GM12801 (cell line): ENCODE measurements around the gene RNLS.

Source experiments
- CTCF ChIP-seq: IDR thresholded peaks from one replicate; pipeline ENCODE4 v1.5.1; 2011; ENCODE audit warnings: control low read depth; ENCODE audit not compliant: insufficient read length; ENCODE audit errors: extremely low read depth

RNLS gene

DNA sequence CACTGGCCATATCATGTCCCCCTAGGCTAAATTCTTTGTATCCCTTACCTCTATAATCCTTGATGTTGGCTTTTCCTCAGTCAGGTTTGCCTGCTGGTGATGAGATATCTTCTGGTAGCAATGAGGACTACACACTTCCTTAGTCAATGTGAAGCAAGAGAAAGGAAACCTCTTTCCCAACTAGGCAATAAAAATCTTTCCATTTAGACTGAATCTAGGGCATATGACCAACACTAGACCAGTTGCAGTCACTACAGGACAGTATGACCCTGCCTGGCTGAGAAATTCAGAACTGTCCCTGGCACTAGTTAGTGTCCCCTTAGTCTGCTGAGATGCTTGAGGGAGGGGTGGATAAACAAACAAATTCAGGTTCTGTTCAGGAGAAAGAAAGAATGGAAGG, 142.6 kb downstream of the RNLS start:
- no peak for TF ChIP-seq CTCF

DNA sequence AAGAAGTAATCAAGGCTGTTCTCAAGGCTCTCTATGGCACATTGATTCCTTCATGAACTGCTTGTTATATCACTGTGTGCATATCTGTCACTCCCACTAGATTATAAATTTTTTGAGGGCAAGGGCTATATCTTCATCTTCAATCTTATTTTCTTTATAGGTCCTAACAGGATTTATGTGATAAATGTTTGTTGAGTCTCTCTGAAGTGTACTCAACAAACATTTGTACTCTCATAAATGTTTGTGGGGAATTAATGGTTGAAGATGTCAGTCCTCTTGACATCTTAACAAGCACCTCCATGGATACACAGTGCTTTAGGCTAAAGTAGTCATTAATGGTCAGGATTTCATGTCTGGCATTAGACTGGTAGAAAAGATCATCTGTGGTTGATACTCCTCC, 143.2 kb downstream of the RNLS start:
- TF ChIP-seq CTCF: no peak

DNA sequence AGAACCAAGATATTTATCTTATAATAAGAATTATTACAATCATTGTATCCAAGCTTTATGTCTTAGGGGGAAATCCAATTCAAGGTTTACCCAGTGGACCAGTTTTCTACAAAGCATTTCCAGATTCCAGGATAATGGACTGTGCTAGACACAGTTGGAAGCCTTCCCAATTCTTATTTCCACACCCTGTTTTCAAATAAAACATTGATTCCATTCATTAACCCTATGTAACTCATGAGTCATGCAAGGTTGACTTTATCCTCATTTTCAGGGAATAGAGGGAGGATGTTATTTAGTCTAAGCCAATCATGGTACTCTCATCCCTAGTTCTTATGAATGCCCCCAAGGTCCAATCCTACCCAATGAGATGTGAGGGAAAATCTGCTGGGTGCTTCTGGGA, 145.7 kb downstream of the RNLS start:
- TF ChIP-seq CTCF: no peak

DNA sequence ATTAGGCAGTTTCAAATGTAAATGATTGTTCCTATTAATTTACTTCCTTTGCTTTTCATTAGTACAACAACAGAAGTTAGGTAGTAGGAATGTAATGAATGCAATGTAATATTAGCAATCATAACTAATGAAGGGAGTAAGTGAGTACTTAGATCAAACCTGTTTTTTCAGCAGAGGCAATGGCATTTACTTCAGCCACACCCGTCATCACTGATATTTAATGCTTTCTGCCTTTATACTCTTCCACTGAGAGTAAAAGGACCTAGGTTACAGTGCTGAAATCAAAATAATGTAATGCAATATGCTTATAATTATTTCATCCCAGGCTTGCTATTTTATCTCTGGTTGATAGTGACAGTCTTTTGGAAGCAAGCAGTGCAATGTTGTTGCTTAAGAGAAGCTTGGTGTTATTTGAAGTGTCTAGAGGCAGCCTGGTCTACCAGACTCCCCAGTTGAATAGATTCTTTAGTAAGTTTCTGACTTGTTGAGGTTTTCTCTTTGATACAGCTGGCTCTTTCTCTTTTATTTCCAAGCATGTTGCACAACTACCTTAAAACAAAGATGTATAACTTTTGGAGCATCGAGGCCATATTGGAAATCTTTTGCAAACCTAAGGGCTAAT, 149.4 kb downstream of the RNLS start:
- TF ChIP-seq CTCF: no peak

GRCh38 chr10:88431103-88431502, 152.0 kb downstream of the RNLS start:
- TF ChIP-seq CTCF: no peak

GRCh38 chr10:88428976-88429375, 154.1 kb downstream of the RNLS start:
- no peak for TF ChIP-seq CTCF

DNA sequence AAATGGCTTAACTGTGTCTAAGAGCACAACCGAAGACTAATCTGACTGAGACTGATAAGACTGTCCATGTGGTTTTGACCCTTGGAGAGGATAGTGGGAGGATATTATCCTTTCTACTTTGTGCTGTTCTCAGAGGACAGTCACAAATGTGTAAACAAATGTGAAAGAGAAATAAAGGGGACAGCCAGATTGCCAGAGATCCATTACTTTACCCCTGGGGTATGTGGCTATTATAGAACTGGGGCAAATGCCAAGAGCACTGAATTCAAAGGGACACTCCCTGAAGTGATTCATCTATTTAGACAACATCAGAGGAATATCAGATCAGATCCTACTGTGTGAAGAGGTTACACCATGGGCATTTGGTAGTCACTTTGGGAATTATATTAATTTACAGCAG, 154.7 kb downstream of the RNLS start:
- no peak for TF ChIP-seq CTCF
